ENCODE data around the gene ZNF652.

GRCh38 chr17:49252148-49252695 is 109.8 kb downstream of the ZNF652 start:
- TF ChIP-seq POLR2A (IDR thresholded peaks at IDR 0.05; ENCODE audit: low read length), result no peak
- no peak for TF ChIP-seq GATA1 (IDR thresholded peaks at IDR 0.05; ENCODE audit: low read depth, low read length)
